K562 (cell line): Measurements from ENCODE around the gene PPFIA3. TPM values are rescaled to one million over a fixed set of nuclear protein-coding genes. Genes with fewer than 3 reads are reported as not detected.
A peak's percentile ranks its signal among the peaks of the same experiment; 100 is the strongest.

Experiments
- ATAC-seq: fragments of 200-7000 bp; cut with Tn5 transposase; 3 replicates; pipeline ENCODE4 v1.9.1; 2020; ENCODE audit warnings: moderate library complexity
- BruUV-seq: library from RNA; stranded (reverse); fragments of 400-500 nt; replicated peaks from 2 replicates; lab custom pipeline; 2021; lab: Mats Ljungman, UMichigan
- CTCF ChIA-PET: fragments of 300-600 bp; formaldehyde crosslinking; extraction: SDS; loops from one replicate; lab custom pipeline; 2021; ENCODE audit warnings: low intra/inter-chr PET ratio; lab: Yijun Ruan, JAX
- POLR2A ChIA-PET: fragments of 300-600, 350-650 bp; sonication (Branson Sonifier 250); formaldehyde crosslinking; extraction: SDS; loops from one replicate; lab custom pipeline; 2021; ENCODE audit warnings: antibody characterized with exemption, inconsistent platforms; lab: Yijun Ruan, JAX
- DNase-seq, 4 experiments: peaks; one replicate each; pipeline versions ENCODE4 v3.0.0 to v3.0.0-alpha.2; 2011 to 2018; ENCODE audit warnings: low spot score in 3 of 4, mixed read lengths in 3 of 4; ENCODE audit errors: extremely low read depth in 1 of 4
- FAIRE-seq: peaks from 2 replicates; lab custom pipeline; 2011; peaks lifted over from hg19 to GRCh38; lab: Jason Lieb, UNC
- H2AFZ ChIP-seq: 2 replicates; pipeline ENCODE4 v1.6.0; 2011; ENCODE audit warnings: low read depth, low read length, control low read depth, inconsistent platforms
- H3K27ac ChIP-seq: fragments of 200-600 bp; 3 replicates; pipeline ENCODE4 v1.8.0; 2011; ENCODE audit warnings: low read depth, mild to moderate bottlenecking, control low read depth, inconsistent platforms, low read length, moderate library complexity, mixed read lengths; ENCODE audit errors: extremely low read depth
- H3K27me3 ChIP-seq, 2 experiments: fragments of 300-600 bp in 1 of 2; 2 replicates in 1 of 2; 3 replicates in 1 of 2; pipeline versions ENCODE4 v1.6.0 to v1.8.0; 2011; ENCODE audit warnings: inconsistent platforms in 2 of 2, low read length in 2 of 2, mild to moderate bottlenecking in 1 of 2, mixed read lengths in 1 of 2, moderate library complexity in 1 of 2; ENCODE audit not compliant: control insufficient read depth in 2 of 2, insufficient read depth in 2 of 2
- H3K36me3 ChIP-seq: fragments of 300-600 bp; 3 replicates; pipeline ENCODE4 v1.8.0; 2011; ENCODE audit warnings: mild to moderate bottlenecking, low read length, inconsistent platforms; ENCODE audit not compliant: control insufficient read depth, insufficient read depth
- H3K4me1 ChIP-seq, 2 experiments: fragments of 200-600 bp in 1 of 2; replicated peaks in 1 of 2; 2 replicates in 1 of 2; 3 replicates in 1 of 2; pipeline versions ENCODE4 v1.5.1 to v1.8.0; 2011; ENCODE audit warnings: inconsistent platforms in 2 of 2, low read length in 2 of 2, mild to moderate bottlenecking in 1 of 2, mixed read lengths in 1 of 2, moderate library complexity in 1 of 2; ENCODE audit not compliant: control insufficient read depth in 2 of 2, insufficient read depth in 2 of 2
- H3K4me2 ChIP-seq: 2 replicates; pipeline ENCODE4 v1.6.1; 2011; ENCODE audit warnings: low read length, control low read depth, inconsistent platforms, mixed read lengths; ENCODE audit not compliant: insufficient read depth
- H3K4me3 ChIP-seq: fragments of 200-600 bp; sonication (generic), shearing (Covaris generic); 2 replicates; pipeline ENCODE4 v1.5.1; 2016; ENCODE audit warnings: control low read depth, inconsistent platforms
- H3K79me2 ChIP-seq: fragments of 200-600 bp; 3 replicates; pipeline ENCODE4 v1.8.0; 2011; ENCODE audit warnings: low read length, inconsistent platforms; ENCODE audit not compliant: control insufficient read depth, insufficient read depth
- H3K9ac ChIP-seq, 2 experiments: 2 replicates each; pipeline versions ENCODE4 v1.6.0 to v1.6.1; 2011; ENCODE audit warnings: low read depth in 2 of 2, low read length in 2 of 2, control low read depth in 1 of 2, inconsistent platforms in 1 of 2, mild to moderate bottlenecking in 1 of 2, mixed read lengths in 1 of 2; ENCODE audit not compliant: insufficient read depth in 1 of 2
- H3K9me1 ChIP-seq: one replicate; pipeline ENCODE4 v1.6.0; 2011; ENCODE audit warnings: inconsistent platforms, mild to moderate bottlenecking, low read length, moderate library complexity; ENCODE audit not compliant: control insufficient read depth, insufficient read depth
- H3K9me3 ChIP-seq: replicated peaks from 2 replicates; pipeline ENCODE4 v1.5.1; 2011; ENCODE audit warnings: low read depth, low read length, inconsistent platforms; ENCODE audit not compliant: control insufficient read depth, insufficient read depth
- H4K20me1 ChIP-seq: replicated peaks from 2 replicates; pipeline ENCODE4 v1.6.1; 2011; ENCODE audit warnings: low read length, inconsistent platforms, mixed read lengths; ENCODE audit not compliant: control insufficient read depth, insufficient read depth
- CBX5 ChIP-seq: IDR thresholded peaks from 2 replicates; pipeline ENCODE4 v1.6.1; 2014; ENCODE audit warnings: low read depth, borderline replicate concordance
- CHD1 ChIP-seq: fragments of 200-600 bp; sonication (generic); IDR thresholded peaks from one replicate; pipeline ENCODE4 v1.6.1; 2012; ENCODE audit warnings: mild to moderate bottlenecking, moderate library complexity, low read length, inconsistent platforms
- ERF ChIP-seq: fragments of 450-650 bp; formaldehyde crosslinking; IDR thresholded peaks from 2 replicates; pipeline ENCODE4 v1.4.0; 2020; ENCODE audit warnings: mild to moderate bottlenecking, mixed read lengths
- ESRRB ChIP-seq: fragments of 250-450 bp; sonication (Bioruptor Pico); IDR thresholded peaks from 2 replicates; pipeline ENCODE4 v1.5.0; 2020; ENCODE audit warnings: mild to moderate bottlenecking, moderate library complexity, borderline replicate concordance
- ETS2 ChIP-seq: IDR thresholded peaks from 2 replicates; pipeline ENCODE4 v1.6.1; 2016; ENCODE audit warnings: borderline replicate concordance, missing genetic modification characterization, mild to moderate bottlenecking, moderate library complexity, missing compliant biosample characterization; ENCODE audit not compliant: poor library complexity, severe bottlenecking
- KAT8 ChIP-seq: fragments of 450-650 bp; IDR thresholded peaks from 2 replicates; pipeline ENCODE4 v1.6.1; 2016; ENCODE audit warnings: low read depth, mild to moderate bottlenecking
- MCM3 ChIP-seq: fragments of 450-650 bp; IDR thresholded peaks from 2 replicates; pipeline ENCODE4 v1.6.1; 2016
- NFXL1 ChIP-seq: fragments of 450-650 bp; formaldehyde crosslinking; IDR thresholded peaks from 2 replicates; pipeline ENCODE4 v1.4.0; 2021; ENCODE audit warnings: mild to moderate bottlenecking
- RBM22 ChIP-seq: fragments of 200-400 bp; formaldehyde crosslinking; IDR thresholded peaks from 2 replicates; pipeline ENCODE4 v1.6.1; 2018; ENCODE audit warnings: low read length, low read depth; ENCODE audit not compliant: poor library complexity, severe bottlenecking
- SAFB2 ChIP-seq: fragments of 200-400 bp; formaldehyde crosslinking; IDR thresholded peaks from 2 replicates; pipeline ENCODE4 v1.6.1; 2018; ENCODE audit warnings: borderline replicate concordance, low read length, low read depth, moderate library complexity; ENCODE audit not compliant: severe bottlenecking
- ZFP30 ChIP-seq: fragments of 250-450 bp; sonication (Bioruptor Pico); IDR thresholded peaks from 2 replicates; pipeline ENCODE4 v1.8.0; 2022; ENCODE audit warnings: moderate library complexity, mild to moderate bottlenecking, inconsistent platforms, borderline replicate concordance
- ZNF140 ChIP-seq: fragments of 250-450 bp; sonication (Bioruptor Pico); IDR thresholded peaks from 2 replicates; pipeline ENCODE4 v1.8.0; 2021; ENCODE audit warnings: moderate library complexity, mild to moderate bottlenecking, inconsistent platforms
- WGBS: fragments of 100-300 bp; shearing (Covaris generic); methylation state at CpG from one replicate; pipeline ENCODE4 v1.1.6; 2016; ENCODE audit warnings: low coverage, mixed read lengths; ENCODE audit not compliant: insufficient coverage; ENCODE audit errors: missing lambda C conversion rate; 5-methylcytosine and 5-hydroxymethylcytosine counted together
- in situ Hi-C: fragments of 300-500 bp; cut with MboI; formaldehyde crosslinking; loops from 4 replicates; pipeline ENCODE4 v1.15.0; 2018; ENCODE audit warnings: inconsistent platforms, mixed read lengths
- intact Hi-C: fragments of 100-400 bp; cut with micrococcal nuclease; formaldehyde crosslinking; loops from 2 replicates; pipeline ENCODE4 v1.14.2; 2022
- polyA plus RNA-seq, 8 experiments: library from polyadenylated mRNA; depleted of rRNA in 4 of 8; stranded (reverse) in 5 of 8; unstranded in 3 of 8; fragments of >200 nt; fragmentation: Nextera tagmentation in 2 of 8; fragmentation: Illumina TruSeq in 1 of 8; extraction: Ambion mirVana in 2 of 8; extraction: Trizol in 1 of 8; gene quantifications; 2 replicates each; pipeline versions ENCODE4 v1.2.1 to v1.2.3, GENCODE V29; 2011 to 2014; ENCODE audit warnings: inconsistent platforms in 1 of 8, missing spikeins in 1 of 8
- total RNA-seq, 7 experiments: library from RNA; depleted of rRNA in 6 of 7; stranded (reverse); fragments of >200 nt in 6 of 7; fragmentation: Illumina TruSeq in 2 of 7; extraction: Trizol in 2 of 7; gene quantifications; 2 replicates each; pipeline versions ENCODE4 v1.2.1 to v1.2.3, GENCODE V29; 2011 to 2021; ENCODE audit warnings: low replicate concordance in 1 of 7
- TF ChIP-seq, protein P1 (sequence below), 3 experiments: fragments of 200-800 bp in 1 of 3; sonication (Bioruptor generic) in 1 of 3; sonication (generic) in 1 of 3; formaldehyde crosslinking in 1 of 3; IDR thresholded peaks; 2 replicates each; pipeline versions ENCODE4 v1.6.1 to v1.8.0; 2016 to 2022; ENCODE audit warnings: mild to moderate bottlenecking in 2 of 3, missing compliant biosample characterization in 2 of 3, missing genetic modification characterization in 2 of 3, missing genetic modification reagents in 1 of 3
- TF ChIP-seq, protein P2 (sequence below): fragments of 250-450 bp; sonication (Bioruptor Pico); IDR thresholded peaks from 2 replicates; pipeline ENCODE4 v1.5.0; 2022; ENCODE audit warnings: mild to moderate bottlenecking
- TF ChIP-seq, protein P3 (sequence below): IDR thresholded peaks from 2 replicates; pipeline ENCODE4 v1.6.1; 2011; ENCODE audit warnings: borderline replicate concordance, low read depth, mild to moderate bottlenecking, moderate library complexity, low read length; ENCODE audit not compliant: insufficient read depth, poor library complexity, severe bottlenecking

Gene PPFIA3
- total and polyA plus RNA-seq, 9 of the 15 experiments (the other 6 are each of a cell fraction or from before 2014, with no cell fraction given) = 0.10 to 53.0 (median 17.6) TPM

DNA sequence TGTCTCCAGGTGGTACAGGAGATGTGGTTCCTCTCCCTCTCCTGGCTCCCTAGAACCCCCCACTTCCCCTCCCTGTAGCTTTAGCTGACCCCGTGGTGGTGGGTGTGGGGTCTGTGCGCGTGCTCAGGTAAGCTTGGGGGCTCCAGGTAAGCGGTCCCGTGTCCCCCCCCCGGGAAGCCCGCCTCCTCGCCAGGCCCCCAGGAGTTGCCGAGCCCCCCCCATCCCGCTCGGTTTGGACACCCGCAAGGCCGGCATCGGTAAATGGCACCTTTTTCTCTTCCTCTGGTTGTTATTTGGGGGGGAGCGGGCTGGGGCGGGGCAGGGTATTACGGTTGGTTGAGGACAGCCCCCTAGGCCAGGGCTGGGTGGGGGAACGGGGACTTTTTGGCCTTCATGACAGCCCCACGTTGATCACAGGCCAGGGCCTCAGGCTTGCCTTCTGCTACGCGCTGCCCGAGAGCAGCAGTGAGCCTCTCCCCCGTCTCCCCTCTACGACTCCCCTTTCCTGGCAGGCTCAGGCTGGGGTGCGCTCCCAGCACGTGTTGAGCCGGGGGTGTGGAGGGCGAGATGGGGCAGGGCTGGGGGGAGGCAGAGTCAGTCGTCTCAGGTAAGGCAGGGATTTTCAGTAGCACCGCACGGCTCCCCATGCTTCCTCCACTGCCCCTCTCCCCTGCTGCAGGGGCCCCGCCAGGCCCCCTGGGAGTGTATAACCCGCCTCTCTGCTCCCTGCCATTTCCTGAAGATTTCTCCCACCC, 15.8 kb upstream of the PPFIA3 start:
- in situ Hi-C loops (no loop called here), intact Hi-C loops (no loop called here)
- Histone ChIP-seq H2AFZ (no peak overlapping the region), H4K20me1 (peaks cover 17% of the 10 kb centered on the region), H3K27ac (no peak overlapping the region), H3K4me1 (peaks cover 0 to 48% of the 10 kb centered on the region in 2 experiments; a peak in 3 of 5 replicates), H3K36me3 (peaks cover 98% of the 10 kb centered on the region), H3K4me2 (no peak overlapping the region), H3K4me3 (no peak overlapping the region), H3K9ac (peak overlapping the region in 1 of 2 experiments; percentile 39; a peak in 1 of 4 replicates), H3K9me1 (peaks cover 11% of the 10 kb centered on the region), H3K79me2 (peaks cover 25% of the 10 kb centered on the region), H3K27me3 (no peaks in the 10 kb centered on the region), H3K9me3 (no peaks in the 10 kb centered on the region)
- BruUV-seq = no TSS peak
- ChIA-PET CTCF (no interaction called here), POLR2A (interaction anchor here (0.7 to 1.1 kb wide), 2 partner anchors 10 to 105 kb away, joined by 3 read pairs; partner anchors contain the start of gene LIN7B)
- FAIRE-seq (no peak), DNase-seq (peak in 1 of 4 experiments; percentile 19), ATAC-seq (no peak)
- 85% methylated on average over 9 of the region's 33 CpGs for WGBS
- no peak for TF ChIP-seq ERF (CRISPR knock-in tag)
- TF ChIP-seq CHD1 = no peak
- no peak for TF ChIP-seq SAFB2
- TF ChIP-seq ETS2 (tag) = no peak
- no peak for TF ChIP-seq NFXL1
- TF ChIP-seq ESRRB (CRISPR knock-in tag) = no peak
- TF ChIP-seq KAT8 = no peak
- TF ChIP-seq, protein P1, sequence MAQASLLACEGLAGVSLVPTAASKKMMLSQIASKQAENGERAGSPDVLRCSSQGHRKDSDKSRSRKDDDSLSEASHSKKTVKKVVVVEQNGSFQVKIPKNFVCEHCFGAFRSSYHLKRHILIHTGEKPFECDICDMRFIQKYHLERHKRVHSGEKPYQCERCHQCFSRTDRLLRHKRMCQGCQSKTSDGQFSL (CRISPR knock-in tag; IDR thresholded peaks at IDR 0.05) = no peak
- TF ChIP-seq, protein P1 (tag; IDR thresholded peaks at IDR 0.05) = 0 out of 4 replicates have a peak, but pooled peaks of 1 of the 2 experiments have one; percentile 33
- no peak for TF ChIP-seq ZNF140 (CRISPR knock-in tag)
- TF ChIP-seq, protein P2, sequence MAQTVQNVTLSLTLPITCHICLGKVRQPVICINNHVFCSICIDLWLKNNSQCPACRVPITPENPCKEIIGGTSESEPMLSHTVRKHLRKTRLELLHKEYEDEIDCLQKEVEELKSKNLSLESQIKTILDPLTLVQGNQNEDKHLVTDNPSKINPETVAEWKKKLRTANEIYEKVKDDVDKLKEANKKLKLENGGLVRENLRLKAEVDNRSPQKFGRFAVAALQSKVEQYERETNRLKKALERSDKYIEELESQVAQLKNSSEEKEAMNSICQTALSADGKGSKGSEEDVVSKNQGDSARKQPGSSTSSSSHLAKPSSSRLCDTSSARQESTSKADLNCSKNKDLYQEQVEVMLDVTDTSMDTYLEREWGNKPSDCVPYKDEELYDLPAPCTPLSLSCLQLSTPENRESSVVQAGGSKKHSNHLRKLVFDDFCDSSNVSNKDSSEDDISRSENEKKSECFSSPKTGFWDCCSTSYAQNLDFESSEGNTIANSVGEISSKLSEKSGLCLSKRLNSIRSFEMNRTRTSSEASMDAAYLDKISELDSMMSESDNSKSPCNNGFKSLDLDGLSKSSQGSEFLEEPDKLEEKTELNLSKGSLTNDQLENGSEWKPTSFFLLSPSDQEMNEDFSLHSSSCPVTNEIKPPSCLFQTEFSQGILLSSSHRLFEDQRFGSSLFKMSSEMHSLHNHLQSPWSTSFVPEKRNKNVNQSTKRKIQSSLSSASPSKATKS (CRISPR knock-in tag) = no peak
- TF ChIP-seq RBM22 = peak; percentile 1
- no peak for TF ChIP-seq MCM3
- no peak for TF ChIP-seq ZFP30 (CRISPR knock-in tag)
- no peak for TF ChIP-seq CBX5
- TF ChIP-seq, protein P3, sequence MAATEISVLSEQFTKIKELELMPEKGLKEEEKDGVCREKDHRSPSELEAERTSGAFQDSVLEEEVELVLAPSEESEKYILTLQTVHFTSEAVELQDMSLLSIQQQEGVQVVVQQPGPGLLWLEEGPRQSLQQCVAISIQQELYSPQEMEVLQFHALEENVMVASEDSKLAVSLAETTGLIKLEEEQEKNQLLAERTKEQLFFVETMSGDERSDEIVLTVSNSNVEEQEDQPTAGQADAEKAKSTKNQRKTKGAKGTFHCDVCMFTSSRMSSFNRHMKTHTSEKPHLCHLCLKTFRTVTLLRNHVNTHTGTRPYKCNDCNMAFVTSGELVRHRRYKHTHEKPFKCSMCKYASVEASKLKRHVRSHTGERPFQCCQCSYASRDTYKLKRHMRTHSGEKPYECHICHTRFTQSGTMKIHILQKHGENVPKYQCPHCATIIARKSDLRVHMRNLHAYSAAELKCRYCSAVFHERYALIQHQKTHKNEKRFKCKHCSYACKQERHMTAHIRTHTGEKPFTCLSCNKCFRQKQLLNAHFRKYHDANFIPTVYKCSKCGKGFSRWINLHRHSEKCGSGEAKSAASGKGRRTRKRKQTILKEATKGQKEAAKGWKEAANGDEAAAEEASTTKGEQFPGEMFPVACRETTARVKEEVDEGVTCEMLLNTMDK = no peak
